CD4-positive, alpha-beta T cell treated with Interferon gamma for 1 hour (primary cell): ENCODE results near the gene GCC2.
"Not testable (repeated sequence)": the region's sequence is repeated elsewhere in the genome, so short reads cannot be mapped to it uniquely, and the experiment has no call there.

Experiments
- DNase-seq: peaks from one replicate; pipeline ENCODE4 v3.0.0-alpha.2; 2020

Gene GCC2

DNA sequence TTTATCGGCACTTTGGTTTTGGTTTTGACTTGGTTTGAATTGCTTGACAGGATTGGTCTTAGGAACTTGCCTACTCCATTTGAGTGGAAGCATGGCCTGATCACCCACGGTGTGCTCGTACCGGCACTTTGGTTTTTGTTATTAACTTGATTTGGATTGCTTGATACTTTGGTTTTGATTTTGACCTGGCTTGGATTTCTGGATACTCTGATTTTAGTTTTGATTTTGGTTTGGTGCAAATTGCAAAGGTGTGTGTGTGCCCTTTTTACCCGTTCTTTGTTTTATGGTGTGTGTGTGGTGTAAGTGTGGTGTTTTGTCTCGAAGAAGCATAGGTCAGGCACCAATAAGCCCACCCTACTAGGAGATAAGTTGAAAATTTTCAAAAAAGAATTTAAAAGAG lies 75.7 kb downstream of the GCC2 start:
- DNase-seq: not testable (repeated sequence)

GRCh38 chr2:108525258-108525657 lies 76.3 kb downstream of the GCC2 start:
- not testable (repeated sequence) for DNase-seq

DNA sequence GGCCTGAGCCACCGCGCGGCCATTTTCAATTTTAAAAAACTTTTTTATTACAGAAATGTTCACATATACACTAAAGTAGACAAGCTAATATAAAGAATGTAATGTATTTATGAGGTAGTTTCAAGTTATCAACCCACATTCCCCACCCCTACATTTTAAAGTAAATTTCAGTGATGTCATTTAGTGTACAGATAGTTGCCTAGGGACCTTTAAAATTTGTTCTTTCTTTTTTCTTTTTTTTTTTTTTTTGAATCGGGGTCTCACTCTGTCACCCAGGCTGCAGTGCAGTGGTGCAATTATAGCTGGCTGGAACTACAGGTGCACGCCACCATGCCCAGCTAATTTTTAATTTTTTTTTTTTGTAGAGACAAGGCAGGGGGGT lies 82.7 kb downstream of the GCC2 start:
- DNase-seq: no peak

DNA sequence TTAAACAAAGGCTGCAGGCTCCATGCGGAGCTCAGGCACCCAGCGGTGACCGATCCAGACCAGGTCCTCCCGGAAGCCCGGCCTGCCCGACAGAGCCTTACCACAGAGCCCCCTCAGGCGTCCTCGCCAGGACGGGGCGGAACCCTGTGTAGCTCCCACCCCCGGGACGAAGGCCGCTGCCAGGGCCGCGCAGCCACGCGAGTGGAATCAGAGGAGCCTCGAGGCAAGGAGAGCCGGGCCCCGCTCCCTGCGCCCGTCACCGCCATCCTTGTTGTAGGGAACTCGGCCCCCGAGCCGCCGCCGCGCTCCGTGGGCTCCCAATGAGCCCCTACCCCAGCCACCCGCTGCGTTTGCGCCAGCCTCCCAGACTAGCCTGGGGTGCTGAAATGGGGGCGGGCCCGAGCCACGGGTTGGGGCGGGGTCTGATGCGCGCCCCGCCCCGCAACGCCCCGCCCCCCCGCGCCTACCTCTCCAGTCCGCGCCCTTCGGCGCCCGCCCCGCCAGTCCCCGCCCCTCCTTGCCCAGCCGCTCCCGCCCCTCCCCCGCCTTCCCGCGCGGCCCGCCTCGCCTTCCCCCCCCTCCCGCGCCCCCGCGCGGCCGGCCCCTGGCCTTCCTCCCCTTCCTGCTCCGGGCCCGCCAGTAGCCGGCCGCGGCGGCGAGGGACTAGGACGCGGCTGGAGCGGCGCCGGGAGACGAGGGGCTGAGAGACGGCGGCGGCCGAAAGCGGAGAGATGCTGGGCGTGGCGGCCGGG lies 85.0 kb downstream of the GCC2 start, which contains the start of gene LIMS1:
Gene LIMS1 (plus strand): TSS at position 639 of the 752 bp plus-strand sequence. CDS start 93 bp downstream, at position 732.
- DNase-seq: peak; percentile 89

- no peak for DNase-seq
Measured at GRCh38 chr2:108534584-108535356, 85.8 kb downstream of the GCC2 start.

GRCh38 chr2:108535357-108535631 lies 86.3 kb downstream of the GCC2 start:
- no peak for DNase-seq

DNA sequence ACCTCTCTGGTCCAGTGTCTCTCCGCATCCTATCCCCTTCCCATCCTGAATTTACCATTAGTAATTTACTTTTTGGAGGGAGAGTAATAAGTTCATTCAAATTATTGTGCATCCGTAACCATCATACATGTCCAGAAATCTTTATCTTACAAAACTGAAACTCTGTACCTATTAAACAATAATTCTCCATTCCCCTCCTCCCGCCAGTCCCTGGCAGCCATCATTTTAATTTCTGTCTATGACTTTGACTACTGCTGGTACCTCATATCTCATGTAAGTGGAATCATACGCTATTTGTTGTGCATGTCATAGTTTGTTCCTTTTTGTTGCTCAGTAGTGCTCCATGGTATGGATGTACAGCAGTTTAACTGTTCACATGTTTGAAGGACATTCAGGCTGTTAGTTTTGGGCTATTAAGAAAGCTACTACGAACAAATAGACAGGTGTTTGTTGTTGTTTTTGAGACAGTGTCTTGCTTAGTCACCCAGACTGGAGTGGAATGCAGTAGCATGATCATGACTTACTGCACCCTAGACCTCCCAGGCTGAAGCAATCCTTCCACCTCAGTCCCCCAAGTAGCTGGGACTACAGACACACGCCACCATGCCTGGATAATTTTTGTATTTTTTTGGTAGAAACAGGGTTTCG lies 87.3 kb downstream of the GCC2 start:
- no peak for DNase-seq

- DNase-seq: no peak
Measured at GRCh38 chr2:108536911-108537310, 87.9 kb downstream of the GCC2 start.

DNA sequence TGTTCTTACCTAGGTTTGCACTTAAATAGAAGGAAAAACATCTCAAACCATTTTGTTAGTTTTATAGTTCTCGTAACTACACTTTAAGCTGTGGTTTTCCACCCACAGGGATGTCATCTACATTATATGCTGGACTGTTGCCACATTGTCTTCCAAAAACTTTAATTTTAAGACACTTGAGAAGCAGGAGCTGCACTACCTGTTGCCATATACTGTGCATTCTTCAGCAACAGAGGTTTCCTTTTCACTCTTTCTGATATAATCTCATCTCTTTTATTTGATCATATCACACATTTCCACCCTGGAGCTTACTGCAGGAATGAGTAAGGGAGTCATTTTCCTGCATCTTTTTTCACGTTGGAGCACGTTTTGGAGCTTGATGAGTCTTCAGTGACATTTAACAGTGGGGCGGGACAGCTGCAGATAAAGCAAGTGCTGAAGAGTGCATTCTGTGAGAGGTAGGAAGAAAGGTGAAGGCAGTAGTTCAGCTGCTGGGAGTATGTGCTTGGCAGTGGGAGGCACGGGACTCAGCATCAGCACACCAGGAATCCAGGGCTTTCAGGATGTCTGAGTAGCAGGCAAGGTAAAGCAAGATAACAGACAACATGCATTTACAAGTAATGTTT lies 89.1 kb downstream of the GCC2 start:
- DNase-seq: no peak

- DNase-seq: no peak
Measured at GRCh38 chr2:108541451-108541850, 92.4 kb downstream of the GCC2 start.

GRCh38 chr2:108542071-108542470 lies 93.1 kb downstream of the GCC2 start:
- no peak for DNase-seq

DNA sequence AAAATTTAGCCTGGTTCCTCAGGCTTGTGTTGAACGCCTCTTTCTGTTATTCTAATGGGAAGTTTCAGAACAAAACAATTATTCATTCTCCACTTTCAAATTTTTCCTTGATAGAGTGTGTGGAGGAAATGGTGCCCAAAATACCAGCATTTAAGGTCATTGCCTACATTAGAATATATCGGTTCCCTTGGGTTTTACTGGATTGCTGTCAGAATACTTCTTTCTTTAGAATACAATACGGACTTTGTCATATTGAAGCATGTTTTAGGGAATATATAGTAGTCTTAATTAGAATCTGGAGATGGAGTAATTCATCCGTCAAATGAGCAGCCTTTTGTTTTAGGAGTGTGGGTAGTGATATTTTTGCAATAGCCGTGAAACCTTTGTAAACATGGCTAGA lies 98.6 kb downstream of the GCC2 start:
- DNase-seq: no peak

DNA sequence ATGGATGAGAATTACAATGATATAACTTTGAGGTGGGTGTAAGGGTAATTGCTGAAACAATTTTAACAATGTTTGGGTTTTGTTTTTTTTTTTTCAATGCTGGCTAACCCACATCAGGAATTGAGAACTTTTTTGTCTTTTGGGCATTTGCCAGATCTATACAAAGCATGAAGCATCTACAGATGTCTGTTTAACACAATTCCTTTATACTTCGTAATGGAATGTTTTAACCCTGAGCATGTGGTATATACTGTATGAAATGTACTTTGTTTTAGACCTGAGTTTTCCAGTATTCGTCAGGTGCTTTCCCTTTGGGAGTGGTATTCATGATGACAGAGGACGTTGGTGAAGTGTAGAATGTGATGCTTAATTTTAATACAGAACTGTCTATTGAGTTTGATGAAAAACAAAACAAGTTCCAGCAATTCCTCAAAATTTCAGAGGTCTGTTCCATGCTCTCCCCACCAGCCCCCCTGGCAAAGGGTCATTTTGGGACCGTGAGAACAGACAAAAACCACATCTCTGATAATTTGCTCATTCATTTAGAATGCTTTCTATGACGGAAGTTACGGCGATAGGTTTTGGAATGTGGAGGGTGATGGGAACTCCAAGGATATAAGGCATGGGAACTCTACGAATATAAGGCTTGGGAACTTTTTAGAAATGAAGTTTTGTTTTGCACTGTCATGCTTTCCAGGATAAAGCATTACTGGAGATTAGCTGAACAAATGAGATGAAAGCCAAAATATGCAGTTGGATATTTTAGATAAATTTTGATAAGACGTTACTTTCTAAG lies 99.4 kb downstream of the GCC2 start:
- DNase-seq: no peak

DNA sequence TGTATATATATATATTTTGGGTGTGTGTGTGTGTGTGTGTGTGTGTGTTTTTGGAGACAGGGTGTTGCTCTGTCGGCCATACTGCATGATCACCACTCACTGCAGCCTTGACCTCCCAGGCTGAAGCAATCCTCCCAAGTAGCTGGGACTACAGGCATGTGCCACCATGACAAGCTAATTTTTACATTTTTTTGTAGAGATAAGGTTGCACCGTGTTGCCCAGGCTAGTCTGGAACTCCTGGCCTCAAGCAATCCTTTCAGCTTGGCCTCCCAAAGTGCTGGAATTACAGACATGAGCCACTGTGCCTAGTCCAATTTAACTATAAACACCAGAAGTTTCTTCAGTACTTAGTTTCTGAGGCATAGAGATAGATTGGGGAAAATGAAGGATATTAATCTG lies 103.6 kb downstream of the GCC2 start:
- DNase-seq: no peak

DNA sequence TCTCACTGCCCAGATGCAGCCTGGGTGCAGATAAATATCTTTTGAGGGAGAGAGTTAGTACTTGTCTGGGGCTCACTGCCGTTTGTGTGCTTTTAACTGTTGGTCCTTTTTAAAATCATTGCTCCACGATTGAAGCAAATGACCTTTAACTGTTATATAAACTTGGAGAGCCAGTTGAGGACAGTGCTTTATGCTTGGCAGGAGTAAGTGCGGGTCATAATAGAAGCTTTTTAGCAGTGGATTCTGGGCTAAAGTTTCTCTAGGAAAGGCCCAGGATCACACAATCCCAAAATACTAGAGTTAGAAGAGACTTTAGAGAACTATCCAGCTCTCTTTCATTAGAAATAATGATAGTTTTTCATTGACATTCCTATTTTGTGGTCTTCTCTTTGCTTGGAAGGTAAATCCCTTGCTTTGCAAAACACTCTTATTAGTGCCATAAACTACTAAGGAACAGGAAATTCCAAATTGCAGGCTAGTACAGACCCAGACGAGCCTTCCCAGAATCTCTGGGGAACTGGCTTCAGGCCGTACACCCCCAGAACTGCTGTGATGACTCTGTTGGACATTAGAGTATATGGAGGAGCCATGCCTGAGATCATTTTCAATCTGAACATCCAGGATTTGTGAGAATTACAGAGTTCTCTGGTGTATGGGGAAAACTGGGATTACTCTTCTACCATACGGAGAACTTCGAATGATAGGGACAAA lies 104.4 kb downstream of the GCC2 start:
- no peak for DNase-seq

DNA sequence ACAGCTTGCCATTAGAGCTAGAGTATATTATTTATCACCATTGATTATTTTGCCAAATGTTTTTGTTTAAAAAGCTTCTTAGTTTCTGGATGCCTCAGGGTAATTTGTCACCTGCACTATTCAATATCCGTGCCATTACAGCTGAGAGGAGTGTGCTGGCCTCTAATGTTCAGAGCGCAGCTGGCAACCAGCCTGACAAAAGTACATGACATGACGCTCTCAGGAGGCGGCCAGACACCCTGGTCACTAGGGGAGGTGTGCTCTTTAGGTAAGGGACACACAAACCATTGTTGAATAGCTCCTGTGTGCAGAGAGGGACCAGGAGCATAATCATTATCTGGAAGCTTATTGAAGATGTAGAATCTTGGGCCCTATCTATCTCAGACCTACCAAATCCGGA lies 105.5 kb downstream of the GCC2 start:
- no peak for DNase-seq

DNA sequence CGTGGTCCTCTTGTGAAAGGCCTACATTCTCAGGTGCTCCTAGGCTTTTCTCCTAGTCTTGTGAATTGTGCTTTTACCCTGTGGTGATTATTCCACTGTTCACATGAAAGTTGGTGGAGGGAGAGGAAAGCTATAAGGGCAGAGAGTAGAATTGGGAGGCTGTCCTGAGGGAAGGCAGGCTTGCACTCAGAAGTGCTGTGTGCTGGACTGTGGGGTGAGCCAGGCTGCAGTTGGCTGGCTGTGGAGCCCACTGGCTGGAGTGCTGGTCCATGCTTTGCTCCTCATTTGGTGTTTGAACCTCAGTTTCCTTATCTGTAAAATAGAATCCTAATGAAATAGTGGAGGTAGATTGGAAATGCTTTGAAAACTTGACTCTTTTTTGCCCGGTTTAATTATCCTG lies 106.6 kb downstream of the GCC2 start:
- no peak for DNase-seq

GRCh38 chr2:108556581-108556980 lies 107.6 kb downstream of the GCC2 start:
- DNase-seq: not testable (repeated sequence)
